HepG2 (cell line): ENCODE measurements around the gene AKR7A2. TPM values are rescaled to one million over a fixed set of nuclear protein-coding genes. Genes with fewer than 3 reads are reported as not detected.

Source experiments
- HIVEP1 ChIP-seq: sonication (generic); formaldehyde crosslinking; IDR thresholded peaks from 2 replicates; pipeline ENCODE4 v1.4.0; 2020; ENCODE audit warnings: mild to moderate bottlenecking, missing genetic modification reagents
- KDM6A ChIP-seq: IDR thresholded peaks from 2 replicates; pipeline ENCODE4 v1.6.1; 2016; ENCODE audit warnings: low read depth
- PPARG ChIP-seq: conservative IDR thresholded peaks from 2 replicates; pipeline ENCODE4 v1.6.1; 2016; ENCODE audit warnings: missing biosample characterization, missing genetic modification reagents
- polyA plus RNA-seq, 8 experiments: library from polyadenylated mRNA; depleted of rRNA in 3 of 8; stranded (reverse) in 7 of 8; unstranded in 1 of 8; fragments of >200 nt; fragmentation: Illumina TruSeq in 4 of 8; extraction: Trizol in 4 of 8; gene quantifications; 2 replicates each; pipeline versions ENCODE4 v1.2.1 to v1.2.3, GENCODE V29; 2011 to 2016; ENCODE audit warnings: low read depth in 4 of 8, missing spikeins in 1 of 8, mixed read lengths in 1 of 8; ENCODE audit not compliant: insufficient read depth in 1 of 8
- total RNA-seq, 5 experiments: library from RNA; depleted of rRNA; stranded (reverse); fragments of >200 nt; fragmentation: Illumina TruSeq; extraction: Trizol; gene quantifications; 2 replicates each; pipeline ENCODE4 v1.2.3, GENCODE V29; 2016; ENCODE audit warnings: low read depth in 1 of 5
- TF ChIP-seq, protein P1 (sequence below): sonication (generic); formaldehyde crosslinking; IDR thresholded peaks from 2 replicates; pipeline ENCODE4 v1.9.0; 2021; ENCODE audit warnings: mild to moderate bottlenecking, missing genetic modification reagents
- TF ChIP-seq, protein P2 (sequence below), 2 experiments: fragments of 450-650 bp in 1 of 2; sonication (generic) in 1 of 2; formaldehyde crosslinking; IDR thresholded peaks; 2 replicates each; pipeline versions ENCODE4 v1.5.0 to v1.8.0; 2020 to 2022; ENCODE audit warnings: mild to moderate bottlenecking in 1 of 2, missing genetic modification reagents in 1 of 2

Gene AKR7A2
- total and polyA plus RNA-seq, 2 of the 13 experiments (the other 11 are each of a cell fraction or from before 2014, with no cell fraction given) = 45.2 to 75.6 TPM

DNA sequence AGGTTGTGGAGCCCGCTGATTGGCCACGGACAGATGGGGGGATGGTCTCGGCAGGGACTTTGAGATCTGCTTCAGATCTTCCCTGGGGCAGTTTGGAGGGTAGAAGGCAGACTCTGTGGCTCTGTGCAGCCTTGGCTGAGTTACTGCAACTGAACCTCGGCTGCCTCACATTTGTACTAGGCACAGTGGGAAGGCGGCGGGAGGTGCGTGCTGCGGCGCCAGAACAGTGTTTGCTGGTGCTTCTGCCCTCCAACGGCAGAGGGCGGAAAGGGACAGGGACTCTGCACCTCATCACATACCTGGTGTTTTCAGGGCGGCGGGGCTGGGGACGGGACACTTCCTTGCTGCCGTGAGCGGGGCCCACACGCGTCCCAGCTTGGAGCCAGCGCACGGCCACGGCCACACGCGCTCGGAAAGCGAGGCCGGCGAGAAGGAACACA lies 26.4 kb upstream of the AKR7A2 start (continued):
- TF ChIP-seq, protein P1, sequence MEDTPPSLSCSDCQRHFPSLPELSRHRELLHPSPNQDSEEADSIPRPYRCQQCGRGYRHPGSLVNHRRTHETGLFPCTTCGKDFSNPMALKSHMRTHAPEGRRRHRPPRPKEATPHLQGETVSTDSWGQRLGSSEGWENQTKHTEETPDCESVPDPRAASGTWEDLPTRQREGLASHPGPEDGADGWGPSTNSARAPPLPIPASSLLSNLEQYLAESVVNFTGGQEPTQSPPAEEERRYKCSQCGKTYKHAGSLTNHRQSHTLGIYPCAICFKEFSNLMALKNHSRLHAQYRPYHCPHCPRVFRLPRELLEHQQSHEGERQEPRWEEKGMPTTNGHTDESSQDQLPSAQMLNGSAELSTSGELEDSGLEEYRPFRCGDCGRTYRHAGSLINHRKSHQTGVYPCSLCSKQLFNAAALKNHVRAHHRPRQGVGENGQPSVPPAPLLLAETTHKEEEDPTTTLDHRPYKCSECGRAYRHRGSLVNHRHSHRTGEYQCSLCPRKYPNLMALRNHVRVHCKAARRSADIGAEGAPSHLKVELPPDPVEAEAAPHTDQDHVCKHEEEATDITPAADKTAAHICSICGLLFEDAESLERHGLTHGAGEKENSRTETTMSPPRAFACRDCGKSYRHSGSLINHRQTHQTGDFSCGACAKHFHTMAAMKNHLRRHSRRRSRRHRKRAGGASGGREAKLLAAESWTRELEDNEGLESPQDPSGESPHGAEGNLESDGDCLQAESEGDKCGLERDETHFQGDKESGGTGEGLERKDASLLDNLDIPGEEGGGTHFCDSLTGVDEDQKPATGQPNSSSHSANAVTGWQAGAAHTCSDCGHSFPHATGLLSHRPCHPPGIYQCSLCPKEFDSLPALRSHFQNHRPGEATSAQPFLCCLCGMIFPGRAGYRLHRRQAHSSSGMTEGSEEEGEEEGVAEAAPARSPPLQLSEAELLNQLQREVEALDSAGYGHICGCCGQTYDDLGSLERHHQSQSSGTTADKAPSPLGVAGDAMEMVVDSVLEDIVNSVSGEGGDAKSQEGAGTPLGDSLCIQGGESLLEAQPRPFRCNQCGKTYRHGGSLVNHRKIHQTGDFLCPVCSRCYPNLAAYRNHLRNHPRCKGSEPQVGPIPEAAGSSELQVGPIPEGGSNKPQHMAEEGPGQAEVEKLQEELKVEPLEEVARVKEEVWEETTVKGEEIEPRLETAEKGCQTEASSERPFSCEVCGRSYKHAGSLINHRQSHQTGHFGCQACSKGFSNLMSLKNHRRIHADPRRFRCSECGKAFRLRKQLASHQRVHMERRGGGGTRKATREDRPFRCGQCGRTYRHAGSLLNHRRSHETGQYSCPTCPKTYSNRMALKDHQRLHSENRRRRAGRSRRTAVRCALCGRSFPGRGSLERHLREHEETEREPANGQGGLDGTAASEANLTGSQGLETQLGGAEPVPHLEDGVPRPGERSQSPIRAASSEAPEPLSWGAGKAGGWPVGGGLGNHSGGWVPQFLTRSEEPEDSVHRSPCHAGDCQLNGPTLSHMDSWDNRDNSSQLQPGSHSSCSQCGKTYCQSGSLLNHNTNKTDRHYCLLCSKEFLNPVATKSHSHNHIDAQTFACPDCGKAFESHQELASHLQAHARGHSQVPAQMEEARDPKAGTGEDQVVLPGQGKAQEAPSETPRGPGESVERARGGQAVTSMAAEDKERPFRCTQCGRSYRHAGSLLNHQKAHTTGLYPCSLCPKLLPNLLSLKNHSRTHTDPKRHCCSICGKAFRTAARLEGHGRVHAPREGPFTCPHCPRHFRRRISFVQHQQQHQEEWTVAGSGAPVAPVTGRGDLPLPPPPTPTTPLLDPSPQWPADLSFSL (CRISPR knock-in tag) = no peak
- TF ChIP-seq KDM6A (CRISPR knock-in tag) (no peak; the same call in 1 of the 2 replicates), PPARG (CRISPR knock-in tag) (no peak), HIVEP1 (CRISPR knock-in tag) (peak; percentile 77)
- TF ChIP-seq, protein P2, sequence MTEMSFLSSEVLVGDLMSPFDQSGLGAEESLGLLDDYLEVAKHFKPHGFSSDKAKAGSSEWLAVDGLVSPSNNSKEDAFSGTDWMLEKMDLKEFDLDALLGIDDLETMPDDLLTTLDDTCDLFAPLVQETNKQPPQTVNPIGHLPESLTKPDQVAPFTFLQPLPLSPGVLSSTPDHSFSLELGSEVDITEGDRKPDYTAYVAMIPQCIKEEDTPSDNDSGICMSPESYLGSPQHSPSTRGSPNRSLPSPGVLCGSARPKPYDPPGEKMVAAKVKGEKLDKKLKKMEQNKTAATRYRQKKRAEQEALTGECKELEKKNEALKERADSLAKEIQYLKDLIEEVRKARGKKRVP (CRISPR knock-in tag; IDR thresholded peaks at IDR 0.05) = peak in 1 of 2 experiments; percentile 52; a peak in 1 of 4 replicates
